Activated naive CD4-positive, alpha-beta T cell treated with anti-CD3 and anti-CD28 coated beads, Interleukin-2, amount 50 U/mL, for 24 hours (primary cell): ENCODE measurements around the gene SLC6A12.
"Not testable (repeated sequence)": the region's sequence is repeated elsewhere in the genome, so short reads cannot be mapped to it uniquely, and the experiment has no call there.

Experiments used
- H3K27ac Mint-ChIP-seq: one replicate; pipeline ENCODE4 v1.8.0; 2021; ENCODE audit warnings: mild to moderate bottlenecking, mixed read lengths
- H3K27me3 Mint-ChIP-seq: one replicate; pipeline ENCODE4 v1.8.0; 2021; ENCODE audit warnings: mixed read lengths
- H3K36me3 Mint-ChIP-seq: one replicate; pipeline ENCODE4 v1.8.0; 2021; ENCODE audit warnings: mixed read lengths
- H3K4me1 Mint-ChIP-seq: one replicate; pipeline ENCODE4 v1.8.0; 2021; ENCODE audit warnings: mixed read lengths
- H3K4me3 Mint-ChIP-seq: one replicate; pipeline ENCODE4 v1.8.0; 2021; ENCODE audit warnings: mild to moderate bottlenecking, mixed read lengths
- H3K9me3 Mint-ChIP-seq: one replicate; pipeline ENCODE4 v1.8.0; 2021; ENCODE audit warnings: mixed read lengths

Gene SLC6A12

DNA sequence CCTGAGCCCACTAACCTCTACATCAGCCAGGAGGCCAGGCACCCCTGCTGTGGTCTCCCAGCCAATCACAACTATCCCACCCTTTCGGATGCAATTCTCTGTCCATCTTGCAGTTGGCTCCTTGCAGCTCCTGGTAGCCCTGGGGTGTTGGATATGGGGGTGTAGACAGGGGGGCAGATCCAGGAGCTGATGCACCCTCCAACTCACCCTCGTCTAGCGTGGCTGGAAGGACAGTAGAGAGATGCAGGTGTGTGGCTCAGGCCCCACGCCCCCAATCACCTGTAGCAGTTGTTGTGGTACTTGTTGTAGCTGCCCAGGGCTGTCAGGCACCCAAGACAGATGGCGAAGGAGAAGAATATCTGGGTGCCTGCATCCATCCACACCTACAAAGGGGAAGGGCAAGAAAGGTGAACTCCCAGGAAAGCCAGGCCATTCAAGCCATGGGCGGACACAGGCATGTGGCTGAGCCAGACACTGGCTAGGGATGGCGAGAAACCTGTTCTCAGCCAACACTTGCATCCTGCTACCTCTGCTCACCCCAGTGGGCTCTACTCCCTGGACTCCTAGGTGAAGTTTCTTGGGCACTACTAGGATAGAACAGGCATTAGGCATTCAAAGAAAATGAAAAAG is 13.4 kb upstream of the SLC6A12 start:
- no peaks in the 10 kb centered on the region for H3K27me3 Mint-ChIP-seq
- H3K4me3 Mint-ChIP-seq, result no peak overlapping the region
- H3K36me3 Mint-ChIP-seq, result no peaks in the 10 kb centered on the region
- H3K9me3 Mint-ChIP-seq, result no peaks in the 10 kb centered on the region
- no peak overlapping the region for H3K27ac Mint-ChIP-seq
- H3K4me1 Mint-ChIP-seq, result no peaks in the 10 kb centered on the region

- H3K4me1 Mint-ChIP-seq, result no peaks in the 10 kb centered on the region
- no peak overlapping the region for H3K4me3 Mint-ChIP-seq
- no peaks in the 10 kb centered on the region for H3K9me3 Mint-ChIP-seq
- no peaks in the 10 kb centered on the region for H3K36me3 Mint-ChIP-seq
- no peaks in the 10 kb centered on the region for H3K27me3 Mint-ChIP-seq
- H3K27ac Mint-ChIP-seq, result no peak overlapping the region
Observed at GRCh38 chr12:226401-226800, 12.4 kb upstream of the SLC6A12 start.

GRCh38 chr12:225012-225411 is 11.1 kb upstream of the SLC6A12 start:
- Mint-ChIP-seq H3K36me3 (no peaks in the 10 kb centered on the region), H3K4me3 (no peak overlapping the region), H3K4me1 (no peaks in the 10 kb centered on the region), H3K27ac (no peak overlapping the region), H3K27me3 (no peaks in the 10 kb centered on the region), H3K9me3 (no peaks in the 10 kb centered on the region)

GRCh38 chr12:224330-224729 is 10.4 kb upstream of the SLC6A12 start:
- no peaks in the 10 kb centered on the region for H3K9me3 Mint-ChIP-seq
- no peaks in the 10 kb centered on the region for H3K36me3 Mint-ChIP-seq
- H3K27ac Mint-ChIP-seq, result no peak overlapping the region
- no peaks in the 10 kb centered on the region for H3K4me1 Mint-ChIP-seq
- no peaks in the 10 kb centered on the region for H3K27me3 Mint-ChIP-seq
- H3K4me3 Mint-ChIP-seq, result no peak overlapping the region

- H3K27me3 Mint-ChIP-seq, result no peaks in the 10 kb centered on the region
- no peak overlapping the region for H3K27ac Mint-ChIP-seq
- no peaks in the 10 kb centered on the region for H3K4me1 Mint-ChIP-seq
- H3K36me3 Mint-ChIP-seq, result no peaks in the 10 kb centered on the region
- no peak overlapping the region for H3K4me3 Mint-ChIP-seq
- no peaks in the 10 kb centered on the region for H3K9me3 Mint-ChIP-seq
Observed at GRCh38 chr12:223841-224240, 9.9 kb upstream of the SLC6A12 start.

- Mint-ChIP-seq H3K27ac (no peak overlapping the region), H3K36me3 (no peaks in the 10 kb centered on the region), H3K27me3 (peaks cover 3% of the 10 kb centered on the region), H3K4me1 (no peaks in the 10 kb centered on the region), H3K4me3 (no peak overlapping the region), H3K9me3 (no peaks in the 10 kb centered on the region)
Observed at GRCh38 chr12:221736-222135, 7.8 kb upstream of the SLC6A12 start.

GRCh38 chr12:220946-221550 is 7.1 kb upstream of the SLC6A12 start:
- Mint-ChIP-seq H3K27me3 (peaks cover 3% of the 10 kb centered on the region), H3K27ac (no peak overlapping the region), H3K9me3 (no peaks in the 10 kb centered on the region)

DNA sequence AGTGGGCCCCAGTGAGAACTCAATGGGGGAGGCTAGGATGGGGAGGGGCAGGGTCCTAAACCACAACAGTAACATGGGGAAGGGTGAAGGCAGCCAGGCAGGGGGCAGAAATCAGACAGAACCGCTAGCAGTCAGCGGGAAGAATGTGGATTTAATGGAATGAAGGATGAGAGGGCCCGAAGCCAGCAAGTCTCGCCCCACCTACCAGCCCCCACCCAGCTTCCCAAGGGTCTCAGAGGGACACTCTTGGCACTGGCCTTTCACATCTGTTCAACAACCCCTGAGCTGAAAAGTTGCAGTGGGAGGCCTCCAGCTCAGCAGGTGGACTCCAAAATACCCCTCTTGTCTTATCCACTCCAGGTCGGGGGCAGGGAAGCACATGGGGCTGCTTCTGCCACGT is 6.5 kb upstream of the SLC6A12 start:
- Mint-ChIP-seq H3K4me3 (no peak overlapping the region), H3K9me3 (no peaks in the 10 kb centered on the region), H3K4me1 (no peaks in the 10 kb centered on the region), H3K27ac (no peak overlapping the region), H3K36me3 (no peaks in the 10 kb centered on the region), H3K27me3 (peaks cover 3% of the 10 kb centered on the region)

More at GRCh38 chr12:220946-221550, 7.1 kb upstream of the SLC6A12 start:
- H3K4me3 Mint-ChIP-seq, result no peak overlapping the region
- H3K4me1 Mint-ChIP-seq, result no peaks in the 10 kb centered on the region
- H3K36me3 Mint-ChIP-seq, result no peaks in the 10 kb centered on the region

DNA sequence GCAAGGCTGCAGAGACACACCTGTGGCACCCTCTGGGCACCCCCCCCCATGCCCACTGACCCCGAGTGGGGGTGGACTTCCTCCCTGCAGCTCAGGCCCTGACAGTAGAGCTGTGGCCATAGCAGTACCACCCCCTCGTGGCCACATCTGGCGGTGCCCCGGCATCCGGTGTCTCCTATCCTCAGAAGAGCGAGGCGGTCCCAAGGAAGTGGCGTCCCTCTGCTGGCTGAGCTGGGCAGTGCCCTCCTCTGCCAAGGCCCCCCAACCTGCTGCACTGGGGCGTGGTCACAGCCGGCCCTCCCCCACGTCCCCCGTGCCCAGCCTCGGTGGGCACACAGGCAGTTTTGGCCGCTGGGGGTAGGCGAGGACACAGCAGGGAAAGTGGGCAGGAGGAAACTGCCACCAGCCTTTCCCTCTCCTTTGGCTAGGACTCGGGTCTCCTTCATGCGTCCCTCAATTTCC is 6.0 kb upstream of the SLC6A12 start:
- Mint-ChIP-seq H3K27me3 (peaks cover 3% of the 10 kb centered on the region), H3K4me3 (no peak overlapping the region), H3K9me3 (no peaks in the 10 kb centered on the region), H3K4me1 (no peaks in the 10 kb centered on the region), H3K27ac (no peak overlapping the region), H3K36me3 (no peaks in the 10 kb centered on the region)

DNA sequence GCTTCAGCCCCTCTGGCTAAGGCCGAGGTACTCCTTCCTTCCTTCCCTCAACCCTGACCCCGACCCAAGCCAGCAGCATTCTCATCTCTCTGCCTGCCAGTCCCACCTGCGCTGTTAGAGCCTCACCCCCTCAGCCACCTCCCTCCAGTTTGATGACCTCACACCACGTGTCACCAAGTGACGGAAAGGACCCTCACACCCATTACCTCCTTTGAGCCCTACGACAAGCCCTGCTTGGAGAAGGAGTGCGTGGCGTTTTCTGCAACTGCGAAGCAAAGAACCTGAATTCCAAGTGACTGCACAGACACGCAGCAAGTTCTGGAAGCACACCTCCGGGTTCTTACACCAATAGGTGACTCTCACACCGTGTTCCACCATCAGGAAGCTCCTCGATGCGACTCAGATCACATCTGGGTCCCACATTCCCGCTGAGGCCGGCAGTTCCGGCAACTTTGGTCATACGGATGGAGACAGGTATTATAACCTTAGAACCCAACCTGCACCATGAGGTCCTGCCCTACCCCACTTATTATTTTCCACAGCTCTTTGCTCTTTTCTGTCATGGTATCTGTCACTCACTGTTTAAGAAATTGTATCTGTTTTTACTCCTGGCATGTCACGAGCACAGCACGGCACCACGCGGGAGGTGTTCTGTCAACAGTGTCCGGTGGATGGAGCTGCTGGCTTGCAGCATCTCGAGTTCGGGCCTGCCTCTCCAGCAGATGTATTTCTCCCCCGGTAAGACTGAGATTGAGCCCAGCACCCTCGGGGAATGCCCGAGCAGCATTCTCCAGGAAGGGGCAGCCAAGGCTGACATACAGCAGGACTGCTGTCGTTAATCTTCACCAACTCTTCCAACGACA is 5.0 kb upstream of the SLC6A12 start:
- Mint-ChIP-seq H3K4me1 (no peaks in the 10 kb centered on the region), H3K27ac (no peak overlapping the region), H3K9me3 (no peaks in the 10 kb centered on the region), H3K4me3 (no peak overlapping the region), H3K36me3 (no peaks in the 10 kb centered on the region), H3K27me3 (peaks cover 3% of the 10 kb centered on the region)

DNA sequence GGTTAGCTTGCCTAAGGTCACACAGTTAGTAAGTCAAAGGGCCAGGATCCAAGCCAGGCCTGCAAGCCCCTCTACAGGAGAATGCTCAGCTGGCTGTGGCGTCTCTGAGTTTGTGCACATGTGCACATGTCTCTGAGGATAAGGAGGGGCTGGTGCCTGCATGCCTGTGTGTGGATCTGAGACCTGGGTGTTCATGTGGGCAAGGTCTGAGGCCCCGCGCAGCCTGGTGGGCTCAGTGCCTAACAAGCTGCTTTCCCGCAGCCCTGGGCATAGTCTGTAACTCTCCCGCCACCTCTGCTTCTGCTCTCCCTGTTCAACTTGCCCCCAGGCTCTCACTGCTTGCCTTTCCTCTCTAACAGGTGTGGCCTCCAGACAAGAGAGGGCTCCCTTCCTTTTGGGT is 4.3 kb upstream of the SLC6A12 start:
- Mint-ChIP-seq H3K36me3 (no peaks in the 10 kb centered on the region), H3K4me1 (no peaks in the 10 kb centered on the region), H3K27me3 (peaks cover 7% of the 10 kb centered on the region), H3K4me3 (no peak overlapping the region), H3K27ac (no peak overlapping the region), H3K9me3 (no peaks in the 10 kb centered on the region)

DNA sequence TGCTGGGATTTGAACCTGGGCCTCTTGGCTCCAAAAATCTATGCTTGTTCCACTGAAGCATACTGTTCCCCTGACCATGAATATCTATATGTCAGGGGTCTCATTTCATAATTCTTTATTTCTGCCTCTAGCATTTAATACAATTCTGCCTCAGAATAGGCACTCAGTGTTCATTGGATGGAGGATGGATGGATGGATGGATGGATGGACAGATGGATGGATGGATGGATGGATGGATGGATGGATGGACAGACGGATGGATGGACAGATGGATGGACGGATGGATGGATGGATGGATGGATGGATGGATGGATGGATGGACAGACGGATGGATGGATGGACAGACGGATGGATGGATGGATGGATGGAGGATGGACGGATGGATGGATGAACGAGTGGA is 3.1 kb upstream of the SLC6A12 start:
- H3K4me1 Mint-ChIP-seq, H3K27ac Mint-ChIP-seq, H3K36me3 Mint-ChIP-seq, H3K9me3 Mint-ChIP-seq, H3K4me3 Mint-ChIP-seq: not testable (repeated sequence)
- H3K27me3 Mint-ChIP-seq, result peaks cover 11% of the 10 kb centered on the region

DNA sequence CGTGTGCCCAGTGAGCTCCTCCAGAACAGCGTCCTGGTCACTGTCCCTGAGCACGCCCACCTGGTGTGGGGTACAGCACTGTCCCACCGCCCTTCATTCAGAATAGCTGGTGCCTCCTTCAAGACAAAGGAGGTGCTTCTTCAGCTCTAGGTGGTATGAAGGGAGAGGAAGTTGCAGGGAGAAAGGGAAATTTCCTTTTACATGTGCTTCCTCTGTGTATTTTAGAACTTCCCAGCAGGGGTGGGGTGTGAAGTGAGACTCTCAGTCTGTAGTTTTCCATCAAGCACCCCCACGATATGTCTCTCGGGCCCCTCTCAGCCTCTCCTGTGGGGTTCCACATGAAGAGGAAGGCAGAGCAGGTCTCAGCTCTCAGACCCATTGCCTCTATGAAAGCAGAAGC is 1.2 kb upstream of the SLC6A12 start:
- Mint-ChIP-seq H3K36me3 (no peaks in the 10 kb centered on the region), H3K9me3 (no peaks in the 10 kb centered on the region), H3K4me1 (no peaks in the 10 kb centered on the region), H3K27me3 (peaks cover 16% of the 10 kb centered on the region), H3K4me3 (no peak overlapping the region), H3K27ac (no peak overlapping the region)

DNA sequence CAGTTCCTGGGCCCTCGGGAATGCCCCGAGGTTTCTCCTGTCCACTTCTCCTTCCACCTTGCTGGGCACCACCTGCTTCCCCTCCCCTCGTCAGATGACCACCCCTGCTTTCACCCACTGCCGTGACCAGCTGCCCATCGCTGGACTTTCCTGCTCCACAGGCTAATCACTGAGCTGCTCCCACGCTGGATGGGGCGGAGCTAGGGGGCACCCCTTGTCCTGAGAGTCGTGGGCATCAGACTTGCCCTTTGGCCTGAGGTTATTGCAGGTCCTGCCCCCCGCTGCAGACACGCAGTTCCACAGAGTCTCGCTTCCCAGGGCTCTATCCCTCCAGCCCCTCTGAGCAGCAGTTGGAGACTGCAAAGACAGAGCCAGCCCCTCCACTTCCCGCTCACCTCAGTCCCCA is 427 bp downstream of the SLC6A12 start:
- Mint-ChIP-seq H3K9me3 (no peaks in the 10 kb centered on the region), H3K27ac (no peak overlapping the region), H3K36me3 (no peaks in the 10 kb centered on the region), H3K4me3 (no peak overlapping the region), H3K4me1 (no peaks in the 10 kb centered on the region), H3K27me3 (peaks cover 21% of the 10 kb centered on the region)

DNA sequence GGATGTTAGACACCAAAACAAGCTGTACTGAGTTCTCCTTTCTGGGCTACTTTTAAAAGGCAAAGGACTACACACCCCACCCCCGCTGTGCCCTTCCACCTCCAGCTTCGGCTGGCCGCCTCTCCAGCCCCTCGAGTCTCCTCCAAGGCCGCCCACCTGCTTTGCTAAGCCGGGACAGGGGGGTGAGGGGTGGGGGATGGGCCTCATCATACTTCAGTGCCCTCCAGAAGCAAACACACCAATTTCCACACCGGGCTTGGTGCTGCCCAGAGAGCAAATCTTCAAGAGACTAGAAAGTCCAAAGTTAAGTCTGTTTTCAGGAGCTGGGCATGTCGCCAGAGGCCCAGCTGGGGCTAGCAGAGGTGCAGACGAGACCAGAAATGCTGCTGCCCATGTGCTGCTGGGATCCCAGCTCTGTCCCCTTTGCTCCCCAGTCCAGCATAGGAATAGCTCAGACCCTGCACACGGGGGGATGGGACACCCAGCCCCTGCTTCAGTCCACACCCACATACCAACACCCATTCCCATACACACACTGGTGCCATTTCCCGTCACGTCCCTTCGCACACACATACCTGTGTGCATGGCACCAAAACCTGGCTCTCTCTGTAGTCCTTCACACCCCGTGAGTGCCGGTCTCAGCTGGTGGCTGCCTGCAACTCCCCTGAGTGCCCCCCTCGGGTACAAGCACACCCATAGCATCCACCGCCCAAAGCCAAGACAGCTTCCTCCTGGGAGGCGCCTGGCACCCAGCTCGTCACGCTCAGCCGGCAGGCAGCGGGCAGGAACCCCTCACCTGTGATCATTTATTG is 1.0 kb downstream of the SLC6A12 start:
- Mint-ChIP-seq H3K4me3 (no peak overlapping the region), H3K36me3 (no peaks in the 10 kb centered on the region), H3K27ac (no peak overlapping the region), H3K9me3 (no peaks in the 10 kb centered on the region), H3K4me1 (no peaks in the 10 kb centered on the region), H3K27me3 (peaks cover 23% of the 10 kb centered on the region)

- Mint-ChIP-seq H3K27me3 (peaks cover 23% of the 10 kb centered on the region), H3K4me3 (no peak overlapping the region), H3K27ac (no peak overlapping the region), H3K9me3 (no peaks in the 10 kb centered on the region), H3K36me3 (no peaks in the 10 kb centered on the region), H3K4me1 (no peaks in the 10 kb centered on the region)
Observed at GRCh38 chr12:212415-212714, 1.6 kb downstream of the SLC6A12 start.
